Measurements from ENCODE around the gene LRRFIP1. TPM values are rescaled to one million over a fixed set of nuclear protein-coding genes. Genes with fewer than 3 reads are reported as not detected.

The LRRFIP1 gene
- total and polyA plus RNA-seq, 2 of the 13 experiments (the other 11 are each of a cell fraction or from before 2014, with no cell fraction given), result 15.9 to 40.5 TPM

- TF ChIP-seq HOMEZ (CRISPR knock-in tag; IDR thresholded peaks at IDR 0.05; ENCODE audit: low read depth) (peak; percentile 88), ARID2 (CRISPR knock-in tag; IDR thresholded peaks at IDR 0.05; ENCODE audit: borderline replicate concordance) (no peak), MEIS2 (CRISPR knock-in tag; IDR thresholded peaks at IDR 0.05) (0 out of 2 replicates have a peak, but pooled peaks have one; percentile 38), GTF2F1 (IDR thresholded peaks at IDR 0.05; ENCODE audit: low read length) (no peak), CREM (IDR thresholded peaks at IDR 0.05) (peak; percentile 52; the same call in 1 of the 2 replicates), CREM (CRISPR knock-in tag; IDR thresholded peaks at IDR 0.05) (no peak), ZFP82 (CRISPR knock-in tag; IDR thresholded peaks at IDR 0.05; ENCODE audit: borderline replicate concordance) (no peak), PAWR (CRISPR knock-in tag; IDR thresholded peaks at IDR 0.05; ENCODE audit: borderline replicate concordance) (no peak), ZBTB14 (CRISPR knock-in tag; IDR thresholded peaks at IDR 0.05) (no peak), SP140L (CRISPR knock-in tag; IDR thresholded peaks at IDR 0.05; ENCODE audit: borderline replicate concordance) (no peak), ZNF549 (CRISPR knock-in tag; IDR thresholded peaks at IDR 0.05) (0 out of 2 replicates have a peak, but pooled peaks have one; percentile 36), HBP1 (CRISPR knock-in tag; IDR thresholded peaks at IDR 0.05; ENCODE audit: low read depth) (no peak), RFX3 (CRISPR knock-in tag; IDR thresholded peaks at IDR 0.05) (no peak), NFE2L1 (CRISPR knock-in tag; IDR thresholded peaks at IDR 0.05; ENCODE audit: borderline replicate concordance) (no peak), FIP1L1 (IDR thresholded peaks at IDR 0.05; ENCODE audit: borderline replicate concordance, insufficient read depth, low read depth, low read length) (no peak), RBM39 (IDR thresholded peaks at IDR 0.05; ENCODE audit: low read depth, low read length, poor library complexity, severe bottlenecking) (no peak), ZNF44 (CRISPR knock-in tag; IDR thresholded peaks at IDR 0.05) (no peak), IRX3 (CRISPR knock-in tag; IDR thresholded peaks at IDR 0.05; ENCODE audit: borderline replicate concordance, low read depth) (no peak), NR3C1 (CRISPR knock-in tag; IDR thresholded peaks at IDR 0.05) (no peak), HIC2 (CRISPR knock-in tag; IDR thresholded peaks at IDR 0.05; ENCODE audit: low read depth) (peak; percentile 68; the same call in 1 of the 2 replicates), SP1 (IDR thresholded peaks at IDR 0.05) (no peak), SP1 (CRISPR knock-in tag; IDR thresholded peaks at IDR 0.05) (no peak), NFIC (IDR thresholded peaks at IDR 0.05; ENCODE audit: low read length) (peak; percentile 68; the same call in 1 of the 2 replicates), ZNF761 (CRISPR knock-in tag; conservative IDR thresholded peaks at IDR 0.05) (no peak), SMC3 (IDR thresholded peaks at IDR 0.05; ENCODE audit: low read length) (0 out of 2 replicates have a peak, but pooled peaks have one; percentile 2), KDM5B (CRISPR knock-in tag; IDR thresholded peaks at IDR 0.05; ENCODE audit: borderline replicate concordance) (no peak), THAP11 (CRISPR knock-in tag; IDR thresholded peaks at IDR 0.05) (peak; percentile 68), JDP2 (CRISPR knock-in tag; IDR thresholded peaks at IDR 0.05; ENCODE audit: borderline replicate concordance) (no peak)
Measured at GRCh38 chr2:237742191-237742590, 114.8 kb downstream of the LRRFIP1 start (continued).

All from HepG2 (cell line).